ENCODE measurements around the gene SENP2.

GRCh38 chr3:185552358-185552877 is 33.7 kb upstream of the SENP2 start, which contains the start of gene LIPH:
- TF ChIP-seq CTCF (IDR thresholded peaks at IDR 0.05; ENCODE audit: insufficient read depth, low read length) (no peak), POLR2AphosphoS5 (IDR thresholded peaks at IDR 0.05; ENCODE audit: low read depth) (no peak), GABPA (IDR thresholded peaks at IDR 0.05; ENCODE audit: low read depth) (no peak)
